Natural killer cell treated with Interleukin-12 subunit alpha and Interleukin-12 subunit beta and Interleukin-15 and Interleukin-18, amount 100 ng/mL, for 72 hours (primary cell): ENCODE measurements around the gene AIF1. TPM values are rescaled to one million over a fixed set of nuclear protein-coding genes. Genes with fewer than 3 reads are reported as not detected.
A peak's percentile ranks its signal among the peaks of the same experiment; 100 is the strongest.
"Not testable (repeated sequence)": the region's sequence is repeated elsewhere in the genome, so short reads cannot be mapped to it uniquely, and the experiment has no call there.

ENCODE experiments used
- ATAC-seq, 2 donors: fragments of 150-1000 bp; cut with Tn5 transposase in 1 of 2; sonication (Bioruptor Pico), chemical (Tn5 transposase) in 1 of 2; 2 replicates each; pipeline ENCODE4 v1.10.0; 2021
- DNase-seq: peaks from one replicate; pipeline ENCODE4 v3.0.0; 2022; ENCODE audit warnings: low spot score
- H3K27ac Mint-ChIP-seq, 2 donors: 1 replicate in 1 of 2; 2 replicates in 1 of 2; pipeline ENCODE4 v1.8.0; 2022; ENCODE audit warnings: mixed read lengths in 2 of 2, mild to moderate bottlenecking in 1 of 2, moderate library complexity in 1 of 2
- H3K27me3 Mint-ChIP-seq, 2 donors: 1 replicate in 1 of 2; 2 replicates in 1 of 2; pipeline ENCODE4 v1.8.0; 2022; ENCODE audit warnings: mixed read lengths in 2 of 2
- H3K36me3 Mint-ChIP-seq: one replicate; pipeline ENCODE4 v1.8.0; 2022; ENCODE audit warnings: mixed read lengths
- H3K4me1 Mint-ChIP-seq, 2 donors: 1 replicate in 1 of 2; 2 replicates in 1 of 2; pipeline ENCODE4 v1.8.0; 2022; ENCODE audit warnings: low read depth in 2 of 2, mixed read lengths in 2 of 2, mild to moderate bottlenecking in 1 of 2
- H3K4me3 Mint-ChIP-seq: one replicate; pipeline ENCODE4 v1.8.0; 2022; ENCODE audit warnings: mixed read lengths
- H3K9me3 Mint-ChIP-seq: 2 replicates; pipeline ENCODE4 v1.8.0; 2022; ENCODE audit warnings: mixed read lengths
- total RNA-seq, 2 donors: library from RNA; stranded (reverse); gene quantifications; one replicate each; pipeline ENCODE4 v1.2.3, GENCODE V29; 2022

AIF1 gene
- total RNA-seq, 2 donors from 2014 or later = 9.3 to 20.0 TPM

GRCh38 chr6:31587791-31588777, 26.9 kb upstream of the AIF1 start:
- H3K4me3 Mint-ChIP-seq = peak overlapping the region; percentile 90
- DNase-seq = no peak
- H3K27me3 Mint-ChIP-seq = no peaks in the 10 kb centered on the region
- peaks cover 47 to 63% of the 10 kb centered on the region in 2 donors for H3K4me1 Mint-ChIP-seq
- no peaks in the 10 kb centered on the region for H3K9me3 Mint-ChIP-seq
- peak overlapping the region; percentile 87 to 88 for H3K27ac Mint-ChIP-seq
- H3K36me3 Mint-ChIP-seq = peaks cover 7% of the 10 kb centered on the region
- ATAC-seq = peak; percentile 7 to 11

- H3K36me3 Mint-ChIP-seq = peaks cover 7% of the 10 kb centered on the region
- peak overlapping the region; percentile 1 for H3K4me3 Mint-ChIP-seq
- no peaks in the 10 kb centered on the region for H3K27me3 Mint-ChIP-seq
- H3K27ac Mint-ChIP-seq = peak overlapping the region; percentile 85 to 87
- H3K9me3 Mint-ChIP-seq = no peaks in the 10 kb centered on the region
- DNase-seq (no peak), ATAC-seq (no peak)
- H3K4me1 Mint-ChIP-seq = peaks cover 52 to 64% of the 10 kb centered on the region in 2 donors
Measured at GRCh38 chr6:31588871-31589650, 26.0 kb upstream of the AIF1 start.

GRCh38 chr6:31590691-31591090, 24.3 kb upstream of the AIF1 start:
- not testable (repeated sequence) for H3K27me3 Mint-ChIP-seq, DNase-seq, H3K9me3 Mint-ChIP-seq, H3K36me3 Mint-ChIP-seq, ATAC-seq
- H3K4me1 Mint-ChIP-seq = peaks cover 54 to 59% of the 10 kb centered on the region in 2 donors
- peak overlapping the region in 1 of 2 donors; percentile 85 for H3K27ac Mint-ChIP-seq
- H3K4me3 Mint-ChIP-seq = peak overlapping the region; percentile 20

GRCh38 chr6:31592396-31592771, 22.6 kb upstream of the AIF1 start:
- H3K4me1 Mint-ChIP-seq = peaks cover 50 to 51% of the 10 kb centered on the region in 2 donors
- peaks cover 7% of the 10 kb centered on the region for H3K36me3 Mint-ChIP-seq
- ATAC-seq = peak; percentile 26 to 56
- peak overlapping the region; percentile 92 to 93 for H3K27ac Mint-ChIP-seq
- no peaks in the 10 kb centered on the region for H3K27me3 Mint-ChIP-seq
- peak overlapping the region; percentile 82 for H3K4me3 Mint-ChIP-seq
- no peaks in the 10 kb centered on the region for H3K9me3 Mint-ChIP-seq
- DNase-seq = no peak

DNA sequence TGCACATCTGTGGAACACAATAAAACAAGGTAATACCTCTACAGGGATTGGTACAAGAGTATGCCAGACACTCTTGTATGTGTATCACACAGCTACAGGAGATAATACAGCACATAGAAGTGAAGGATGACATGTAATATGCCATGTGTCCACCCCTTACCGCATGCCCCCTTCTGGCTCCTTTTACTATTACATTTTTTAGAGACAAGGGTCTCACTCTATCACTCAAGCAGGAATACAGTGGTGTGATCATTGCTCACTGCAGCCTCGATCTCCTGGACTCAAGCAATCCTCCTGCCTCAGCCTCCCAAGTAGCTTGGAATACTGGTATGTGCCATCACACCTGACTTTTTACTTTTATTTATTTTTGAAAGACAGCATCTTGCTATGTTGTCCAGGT, 18.0 kb upstream of the AIF1 start:
- peak overlapping the region; percentile 61 to 87 for H3K27ac Mint-ChIP-seq
- ATAC-seq (peak; percentile 46 to 62), DNase-seq (no peak)
- H3K36me3 Mint-ChIP-seq = no peaks in the 10 kb centered on the region
- H3K27me3 Mint-ChIP-seq = no peaks in the 10 kb centered on the region
- no peaks in the 10 kb centered on the region for H3K9me3 Mint-ChIP-seq
- peak overlapping the region; percentile 45 for H3K4me3 Mint-ChIP-seq
- peaks cover 29 to 42% of the 10 kb centered on the region in 2 donors for H3K4me1 Mint-ChIP-seq

DNA sequence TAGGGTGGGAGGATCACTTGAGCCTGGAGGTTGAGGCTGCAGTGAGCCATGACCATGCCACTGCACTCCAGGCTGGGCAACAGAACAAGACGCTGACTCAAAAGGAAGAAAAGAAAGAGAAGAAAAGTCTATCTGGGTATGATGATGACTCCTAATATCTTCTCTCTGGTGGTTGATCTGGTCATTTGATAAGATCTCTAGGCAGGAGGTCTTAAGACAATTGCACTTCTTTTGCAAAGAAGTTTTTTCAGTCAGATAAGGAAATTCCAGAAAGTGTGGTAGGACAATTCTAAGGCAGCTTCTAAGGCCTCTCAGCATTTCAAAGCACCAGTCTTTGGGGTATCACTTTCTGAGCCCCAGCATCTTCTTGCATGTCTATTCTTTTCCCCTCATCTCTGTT, 7.7 kb upstream of the AIF1 start:
- DNase-seq (no peak), ATAC-seq (no peak)
- Mint-ChIP-seq H3K9me3 (no peaks in the 10 kb centered on the region), H3K4me1 (no peaks in the 10 kb centered on the region), H3K36me3 (no peaks in the 10 kb centered on the region), H3K4me3 (no peak overlapping the region), H3K27ac (peak overlapping the region in 1 of 2 donors; percentile 28), H3K27me3 (no peaks in the 10 kb centered on the region)

DNA sequence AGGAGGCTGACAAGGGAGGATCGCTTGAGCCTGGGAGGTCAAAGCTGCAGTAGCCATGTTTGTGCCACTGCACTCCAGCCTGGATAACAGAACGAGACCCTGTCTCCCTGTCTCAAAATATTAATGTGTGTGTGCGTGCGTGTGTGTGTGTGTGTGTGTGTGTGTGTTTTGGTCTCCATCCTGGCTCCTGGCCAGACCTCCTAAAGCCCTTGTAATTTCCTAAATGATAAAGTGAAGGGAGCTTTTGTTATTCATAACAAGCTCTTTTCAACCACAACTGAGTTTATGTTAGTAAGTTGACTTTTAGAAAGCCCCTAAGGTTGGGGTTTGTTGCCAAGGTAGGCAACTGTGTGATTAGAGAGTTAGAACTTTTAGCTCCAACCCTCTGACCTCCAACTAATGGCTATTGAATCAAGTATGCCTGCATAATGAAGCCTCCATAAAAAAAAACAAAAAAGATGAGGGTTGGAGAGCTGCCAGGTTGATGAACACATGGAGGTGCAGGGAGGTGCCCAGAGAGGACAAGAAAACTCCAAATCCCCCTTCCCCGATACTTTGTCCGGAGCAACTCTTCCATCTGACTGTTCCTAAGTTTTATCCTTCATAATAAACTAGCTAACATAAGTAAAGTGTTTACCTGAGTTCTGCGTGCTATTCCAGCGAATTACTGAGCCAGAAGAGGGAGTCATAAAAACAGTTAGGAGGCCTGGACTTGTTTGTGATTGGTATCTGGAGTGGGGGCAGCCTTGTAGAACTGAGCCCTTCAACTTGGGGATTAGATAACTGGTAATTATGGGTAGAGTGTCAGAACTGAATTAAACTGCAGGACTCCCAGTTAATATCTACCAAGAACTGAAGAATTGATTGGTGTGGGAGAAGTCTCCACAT, 5.3 kb upstream of the AIF1 start:
- DNase-seq = no peak
- Mint-ChIP-seq H3K4me3 (no peak overlapping the region), H3K36me3 (no peaks in the 10 kb centered on the region), H3K27me3 (peaks cover 0 to under 1% of the 10 kb centered on the region in 2 donors), H3K27ac (no peak overlapping the region), H3K4me1 (peaks cover 0 to 2% of the 10 kb centered on the region in 2 donors), H3K9me3 (no peaks in the 10 kb centered on the region)
- ATAC-seq = no peak

GRCh38 chr6:31610968-31611367, 4.1 kb upstream of the AIF1 start:
- no peak for ATAC-seq
- Mint-ChIP-seq H3K9me3 (no peaks in the 10 kb centered on the region), H3K27ac (no peak overlapping the region)

GRCh38 chr6:31614075-31614619, 887 bp upstream of the AIF1 start:
- no peaks in the 10 kb centered on the region for H3K9me3 Mint-ChIP-seq
- peaks cover 10 to 12% of the 10 kb centered on the region in 2 donors for H3K4me1 Mint-ChIP-seq
- H3K4me3 Mint-ChIP-seq = no peak overlapping the region

More at GRCh38 chr6:31610968-31611367, 4.1 kb upstream of the AIF1 start:
- peaks cover 3 to 8% of the 10 kb centered on the region in 2 donors for H3K4me1 Mint-ChIP-seq
- H3K27me3 Mint-ChIP-seq = peaks cover 0 to 3% of the 10 kb centered on the region in 2 donors
- no peak for DNase-seq
- H3K36me3 Mint-ChIP-seq = no peaks in the 10 kb centered on the region
- H3K4me3 Mint-ChIP-seq = no peak overlapping the region

GRCh38 chr6:31615748-31616147, 714 bp downstream of the AIF1 start:
- Mint-ChIP-seq H3K27ac (peak overlapping the region in 1 of 2 donors; percentile 68), H3K36me3 (no peaks in the 10 kb centered on the region), H3K27me3 (peaks cover 0 to 3% of the 10 kb centered on the region in 2 donors), H3K4me1 (peaks cover 10 to 12% of the 10 kb centered on the region in 2 donors), H3K9me3 (no peaks in the 10 kb centered on the region), H3K4me3 (peak overlapping the region; percentile 30)
- ATAC-seq (no peak), DNase-seq (no peak)

More at GRCh38 chr6:31614075-31614619, 887 bp upstream of the AIF1 start:
- DNase-seq = no peak
- no peak for ATAC-seq
- H3K27ac Mint-ChIP-seq = no peak overlapping the region
- no peaks in the 10 kb centered on the region for H3K36me3 Mint-ChIP-seq
- peaks cover 0 to 3% of the 10 kb centered on the region in 2 donors for H3K27me3 Mint-ChIP-seq

DNA sequence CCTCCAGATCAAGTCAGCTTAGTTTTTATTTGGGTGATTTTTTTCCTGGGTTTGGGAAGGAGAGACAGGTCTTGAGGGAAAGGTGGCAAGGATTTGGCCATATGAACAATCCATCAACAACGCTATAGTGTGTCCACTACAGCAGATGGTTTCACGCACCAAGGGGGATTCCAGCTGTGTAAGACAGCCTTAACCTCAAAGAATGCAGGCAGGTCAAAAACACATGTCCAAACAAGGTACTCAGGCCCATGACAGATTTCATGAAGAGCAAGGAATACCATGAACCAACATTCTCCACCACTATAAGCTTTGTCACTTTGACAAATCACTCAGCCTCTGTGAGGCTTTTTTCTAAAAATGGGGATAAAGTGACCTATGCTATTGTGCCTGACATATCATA, 2.0 kb downstream of the AIF1 start:
- ATAC-seq (no peak), DNase-seq (no peak)
- H3K27ac Mint-ChIP-seq = no peak overlapping the region
- H3K36me3 Mint-ChIP-seq = peaks cover 8% of the 10 kb centered on the region
- peaks cover 19 to 21% of the 10 kb centered on the region in 2 donors for H3K4me1 Mint-ChIP-seq
- H3K9me3 Mint-ChIP-seq = no peaks in the 10 kb centered on the region
- H3K4me3 Mint-ChIP-seq = peak overlapping the region; percentile 30
- H3K27me3 Mint-ChIP-seq = peaks cover 0 to 3% of the 10 kb centered on the region in 2 donors

DNA sequence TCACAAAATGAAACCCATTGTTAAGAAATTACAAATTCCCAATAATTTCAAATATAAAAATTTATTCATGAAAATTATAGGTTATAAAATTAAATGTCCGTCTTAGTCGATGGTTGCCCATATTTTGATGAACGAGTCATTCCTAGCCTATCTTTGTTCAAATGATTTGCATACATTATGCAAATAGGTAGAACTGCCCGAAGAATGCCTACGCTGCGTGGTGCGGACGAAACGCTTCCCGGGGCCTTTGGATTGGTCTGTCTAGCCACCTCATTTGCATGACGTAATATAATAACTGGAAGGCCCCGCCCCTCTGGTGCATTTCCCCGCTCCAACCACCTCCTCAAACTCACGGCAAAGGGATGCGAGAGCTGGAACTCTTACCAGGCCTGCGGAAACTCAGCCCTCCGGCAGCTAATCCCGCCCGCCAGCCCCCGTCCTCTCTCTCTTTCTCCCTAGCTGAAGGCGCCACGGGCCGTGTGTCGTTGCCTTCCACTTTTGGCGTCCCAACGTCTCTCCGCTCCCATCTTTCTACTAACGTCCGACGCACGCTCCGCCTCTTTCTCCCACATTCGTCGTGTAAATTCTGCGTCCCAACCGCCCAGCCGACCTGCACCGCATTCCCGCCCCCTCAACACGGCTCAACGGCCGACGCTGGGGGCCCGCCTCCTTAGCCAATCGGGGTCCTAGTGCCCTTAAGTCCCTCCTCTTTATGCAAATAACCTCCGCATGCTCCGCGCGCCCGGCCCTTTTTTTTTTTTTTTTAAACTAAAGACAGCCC, 5.0 kb downstream of the AIF1 start:
- peak overlapping the region; percentile 90 for H3K4me3 Mint-ChIP-seq
- H3K27me3 Mint-ChIP-seq = peaks cover 0 to under 1% of the 10 kb centered on the region in 2 donors
- H3K4me1 Mint-ChIP-seq = peaks cover 26 to 30% of the 10 kb centered on the region in 2 donors
- no peaks in the 10 kb centered on the region for H3K9me3 Mint-ChIP-seq
- H3K36me3 Mint-ChIP-seq = peaks cover 15% of the 10 kb centered on the region
- DNase-seq = peak; percentile 99
- ATAC-seq = peak; percentile 93 to 94
- peak overlapping the region; percentile 91 to 94 for H3K27ac Mint-ChIP-seq
